Measurements from ENCODE around the gene CTCFL.

The CTCFL gene

GRCh38 chr20:57564180-57564802 is 39.4 kb upstream of the CTCFL start:
- H3K9me3 ChIP-seq (ENCODE audit: low read length) = no peaks in the 10 kb centered on the region
- no peak overlapping the region for H3K4me3 ChIP-seq (ENCODE audit: low read length)
- peaks cover 23% of the 10 kb centered on the region for H3K27me3 ChIP-seq (ENCODE audit: insufficient read depth, low read length)
- H3K36me3 ChIP-seq (ENCODE audit: insufficient read depth, low read length) = no peaks in the 10 kb centered on the region
- no peaks in the 10 kb centered on the region for H3K4me1 ChIP-seq (ENCODE audit: insufficient read depth, low read length)
- H2AFZ ChIP-seq (ENCODE audit: low read depth, low read length) = no peak overlapping the region

DNA sequence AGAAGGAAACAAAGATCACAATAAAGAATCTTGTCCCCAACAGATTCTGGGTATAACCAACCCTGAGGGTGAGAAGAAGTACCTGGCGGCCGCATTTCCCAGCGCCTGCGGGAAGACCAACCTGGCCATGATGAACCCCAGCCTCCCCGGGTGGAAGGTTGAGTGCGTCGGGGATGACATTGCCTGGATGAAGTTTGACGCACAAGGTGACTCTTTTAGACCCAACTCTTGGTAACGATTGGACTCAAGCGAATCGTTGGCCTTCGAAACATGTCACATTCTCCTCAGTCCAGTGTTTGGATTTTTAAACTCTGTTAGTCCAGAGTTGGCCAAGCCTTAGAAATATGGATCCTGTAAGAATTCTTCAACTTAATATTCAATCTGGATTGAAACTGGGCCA is 38.6 kb upstream of the CTCFL start:
- H2AFZ ChIP-seq (ENCODE audit: low read depth, low read length) = no peak overlapping the region
- H3K27me3 ChIP-seq (ENCODE audit: insufficient read depth, low read length) = peaks cover 24% of the 10 kb centered on the region
- no peak overlapping the region for H3K4me3 ChIP-seq (ENCODE audit: low read length)
- H3K4me1 ChIP-seq (ENCODE audit: insufficient read depth, low read length) = no peaks in the 10 kb centered on the region
- H3K36me3 ChIP-seq (ENCODE audit: insufficient read depth, low read length) = no peaks in the 10 kb centered on the region
- no peaks in the 10 kb centered on the region for H3K9me3 ChIP-seq (ENCODE audit: low read length)

DNA sequence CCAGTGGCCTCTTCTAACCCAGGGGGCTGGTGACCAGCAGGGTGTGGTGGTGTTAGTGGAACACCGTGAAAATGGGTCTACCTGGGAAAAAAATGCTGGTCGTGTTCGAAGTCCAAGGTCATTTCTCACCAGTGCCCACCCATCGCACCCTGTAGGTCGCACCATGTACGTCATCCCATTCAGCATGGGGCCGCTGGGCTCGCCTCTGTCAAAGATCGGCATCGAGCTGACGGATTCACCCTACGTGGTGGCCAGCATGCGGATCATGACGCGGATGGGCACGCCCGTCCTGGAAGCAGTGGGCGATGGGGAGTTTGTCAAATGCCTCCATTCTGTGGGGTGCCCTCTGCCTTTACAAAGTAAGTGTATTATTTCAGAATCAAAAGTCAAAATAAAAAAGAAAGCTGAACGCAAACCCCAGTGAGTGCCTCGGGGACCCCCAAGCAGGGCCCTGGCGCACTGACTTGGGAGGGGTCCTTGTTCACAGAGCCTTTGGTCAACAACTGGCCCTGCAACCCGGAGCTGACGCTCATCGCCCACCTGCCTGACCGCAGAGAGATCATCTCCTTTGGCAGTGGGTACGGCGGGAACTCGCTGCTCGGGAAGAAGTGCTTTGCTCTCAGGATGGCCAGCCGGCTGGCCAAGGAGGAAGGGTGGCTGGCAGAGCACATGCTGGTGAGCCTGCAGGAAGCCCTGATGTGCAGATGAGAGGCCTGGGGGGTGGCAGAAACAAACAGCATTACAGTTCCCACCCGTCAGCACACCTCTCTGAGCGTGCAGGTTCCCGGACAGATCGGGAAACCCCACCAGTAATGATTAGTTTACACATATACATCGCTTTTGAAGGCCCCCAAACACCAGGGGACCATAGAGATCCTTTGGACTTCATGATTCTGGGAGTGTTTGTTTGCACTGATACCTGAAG is 37.9 kb upstream of the CTCFL start:
- Histone ChIP-seq H3K9me3 (ENCODE audit: low read length) (no peaks in the 10 kb centered on the region), H3K27me3 (ENCODE audit: insufficient read depth, low read length) (peaks cover 24% of the 10 kb centered on the region), H2AFZ (ENCODE audit: low read depth, low read length) (no peak overlapping the region), H3K36me3 (ENCODE audit: insufficient read depth, low read length) (no peaks in the 10 kb centered on the region), H3K4me3 (ENCODE audit: low read length) (no peak overlapping the region), H3K4me1 (ENCODE audit: insufficient read depth, low read length) (no peaks in the 10 kb centered on the region)

GRCh38 chr20:57561356-57562279 is 36.7 kb upstream of the CTCFL start:
- Histone ChIP-seq H3K4me1 (ENCODE audit: insufficient read depth, low read length) (no peaks in the 10 kb centered on the region), H2AFZ (ENCODE audit: low read depth, low read length) (no peak overlapping the region), H3K9me3 (ENCODE audit: low read length) (no peaks in the 10 kb centered on the region), H3K4me3 (ENCODE audit: low read length) (no peak overlapping the region), H3K36me3 (ENCODE audit: insufficient read depth, low read length) (no peaks in the 10 kb centered on the region), H3K27me3 (ENCODE audit: insufficient read depth, low read length) (peaks cover 24% of the 10 kb centered on the region)

DNA sequence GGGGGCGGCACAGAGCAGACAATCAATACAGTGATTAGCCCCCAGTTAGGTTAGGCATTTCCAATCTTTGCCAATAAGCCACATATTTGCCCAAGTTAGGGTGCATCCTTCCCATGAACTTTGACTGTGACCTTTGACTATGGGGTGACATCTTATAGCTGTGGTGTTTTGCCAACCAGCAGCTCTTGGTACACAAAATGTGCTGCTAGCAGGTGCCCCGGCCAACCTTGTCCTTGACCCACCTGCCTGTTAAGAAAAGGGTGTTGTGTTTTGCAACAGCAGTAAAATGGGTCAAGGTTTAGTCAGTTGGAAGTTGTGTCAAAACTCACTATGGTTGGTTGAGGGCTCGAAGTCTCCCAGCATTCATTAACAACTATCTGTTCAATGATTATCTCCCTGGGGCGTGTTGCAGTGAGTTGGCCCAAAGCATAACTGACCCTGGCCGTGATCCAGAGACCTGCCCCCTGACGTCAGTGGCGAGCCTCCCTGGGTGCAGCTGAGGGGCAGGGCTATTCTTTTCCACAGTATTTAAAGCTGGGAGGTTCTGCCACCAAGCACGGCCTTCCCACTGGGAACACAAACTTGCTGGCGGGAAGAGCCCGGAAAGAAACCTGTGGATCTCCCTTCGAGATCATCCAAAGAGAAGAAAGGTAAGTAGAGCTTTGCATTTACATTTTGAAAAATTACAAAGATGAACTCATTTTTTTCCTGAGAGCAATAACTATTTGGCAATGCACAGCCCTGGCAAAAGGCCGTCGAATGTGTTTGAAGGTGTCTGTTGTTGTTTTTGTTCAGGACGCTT is 35.8 kb upstream of the CTCFL start, which contains the start of gene PCK1:
PCK1 (plus strand) TSS at position 557 of the 802 bp plus-strand sequence. CDS start 302 bp downstream, outside the sequence.
- Histone ChIP-seq H2AFZ (ENCODE audit: low read depth, low read length) (no peak within 1 kb of the TSS), H3K4me1 (ENCODE audit: insufficient read depth, low read length) (no peaks in the 10 kb centered on the region), H3K27me3 (ENCODE audit: insufficient read depth, low read length) (peaks cover 28% of the 10 kb centered on the region), H3K9me3 (ENCODE audit: low read length) (no peaks in the 10 kb centered on the region), H3K36me3 (ENCODE audit: insufficient read depth, low read length) (no peaks in the 10 kb centered on the region), H3K4me3 (ENCODE audit: low read length) (no peak within 1 kb of the TSS)

DNA sequence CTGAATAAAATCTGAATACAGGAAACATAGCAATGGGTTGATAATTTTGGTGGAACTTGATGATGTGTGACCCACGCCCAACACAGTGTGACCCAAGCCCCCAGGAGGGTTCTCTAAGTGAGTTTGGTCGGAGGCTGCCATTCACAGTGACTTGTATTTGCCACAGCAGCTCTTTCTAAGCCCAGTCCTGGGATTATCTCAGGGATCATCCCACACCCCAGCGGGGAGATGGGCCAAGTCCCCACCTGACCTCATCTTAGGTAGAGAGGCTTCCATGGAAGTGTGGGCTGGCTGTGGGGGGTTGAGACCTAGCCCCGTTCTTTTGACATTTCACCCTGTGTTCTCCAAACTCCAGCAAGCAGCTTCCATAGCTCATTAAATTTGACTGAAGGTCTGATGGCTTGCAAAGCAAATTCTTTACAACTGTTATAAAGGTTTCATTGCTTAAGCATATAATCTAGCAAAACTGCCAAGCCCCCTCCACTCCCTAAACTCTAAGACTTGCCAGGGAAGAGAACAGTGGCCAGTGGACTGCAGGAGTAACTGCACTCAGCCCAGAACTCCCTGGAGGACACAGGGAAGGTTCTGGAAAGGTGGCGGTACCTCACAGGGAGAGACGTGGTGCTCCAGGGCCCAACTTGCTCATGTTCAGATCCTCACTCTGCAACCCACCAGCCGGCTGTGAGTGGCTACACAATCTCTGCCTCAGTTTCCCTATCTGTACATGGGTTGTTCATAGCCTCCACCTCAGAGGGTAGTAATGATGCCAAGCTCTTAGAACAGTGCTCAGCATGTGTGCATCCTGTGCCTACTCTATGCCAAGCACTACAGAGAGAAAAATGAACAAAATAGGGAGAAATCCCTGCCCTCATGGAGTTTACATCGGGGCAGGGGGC is 35.0 kb upstream of the CTCFL start:
- Histone ChIP-seq H3K27me3 (ENCODE audit: insufficient read depth, low read length) (peaks cover 24% of the 10 kb centered on the region), H3K36me3 (ENCODE audit: insufficient read depth, low read length) (no peaks in the 10 kb centered on the region), H3K4me1 (ENCODE audit: insufficient read depth, low read length) (no peaks in the 10 kb centered on the region), H3K9me3 (ENCODE audit: low read length) (no peaks in the 10 kb centered on the region), H2AFZ (ENCODE audit: low read depth, low read length) (no peak overlapping the region), H3K4me3 (ENCODE audit: low read length) (no peak overlapping the region)

DNA sequence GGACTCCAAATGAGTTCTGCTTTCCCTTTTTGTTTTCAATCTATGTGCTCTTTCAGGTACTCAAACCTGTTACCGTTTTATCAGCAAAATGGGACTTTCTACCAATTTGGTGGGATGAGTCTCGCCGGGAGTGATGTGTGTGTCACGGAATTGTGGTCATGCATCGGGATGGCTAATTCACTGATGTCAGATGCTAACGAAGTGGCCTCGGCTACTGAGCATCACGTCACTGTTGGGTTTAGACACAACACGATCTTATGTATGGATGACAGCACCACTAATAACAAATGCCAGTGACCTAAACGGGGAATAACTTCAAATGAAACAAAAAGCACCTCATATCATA is 34.3 kb upstream of the CTCFL start:
- Histone ChIP-seq H2AFZ (ENCODE audit: low read depth, low read length) (no peak overlapping the region), H3K9me3 (ENCODE audit: low read length) (no peaks in the 10 kb centered on the region), H3K27me3 (ENCODE audit: insufficient read depth, low read length) (peaks cover 27% of the 10 kb centered on the region), H3K4me1 (ENCODE audit: insufficient read depth, low read length) (no peaks in the 10 kb centered on the region), H3K4me3 (ENCODE audit: low read length) (no peak overlapping the region), H3K36me3 (ENCODE audit: insufficient read depth, low read length) (no peaks in the 10 kb centered on the region)

- Histone ChIP-seq H3K9me3 (ENCODE audit: low read length) (no peaks in the 10 kb centered on the region), H3K36me3 (ENCODE audit: insufficient read depth, low read length) (no peaks in the 10 kb centered on the region), H3K27me3 (ENCODE audit: insufficient read depth, low read length) (peaks cover 30% of the 10 kb centered on the region), H3K4me1 (ENCODE audit: insufficient read depth, low read length) (no peaks in the 10 kb centered on the region), H2AFZ (ENCODE audit: low read depth, low read length) (no peak overlapping the region), H3K4me3 (ENCODE audit: low read length) (no peak overlapping the region)
Measured at GRCh38 chr20:57558614-57559288, 33.8 kb upstream of the CTCFL start.

GRCh38 chr20:57557926-57558613 is 33.1 kb upstream of the CTCFL start:
- no peaks in the 10 kb centered on the region for H3K4me1 ChIP-seq (ENCODE audit: insufficient read depth, low read length)
- H3K4me3 ChIP-seq (ENCODE audit: low read length) = no peak overlapping the region
- no peaks in the 10 kb centered on the region for H3K9me3 ChIP-seq (ENCODE audit: low read length)
- H2AFZ ChIP-seq (ENCODE audit: low read depth, low read length) = no peak overlapping the region
- H3K36me3 ChIP-seq (ENCODE audit: insufficient read depth, low read length) = no peaks in the 10 kb centered on the region
- peaks cover 35% of the 10 kb centered on the region for H3K27me3 ChIP-seq (ENCODE audit: insufficient read depth, low read length)

GRCh38 chr20:57556980-57557274 is 32.0 kb upstream of the CTCFL start:
- no peak overlapping the region for H2AFZ ChIP-seq (ENCODE audit: low read depth, low read length)
- peaks cover 38% of the 10 kb centered on the region for H3K27me3 ChIP-seq (ENCODE audit: insufficient read depth, low read length)
- no peaks in the 10 kb centered on the region for H3K4me1 ChIP-seq (ENCODE audit: insufficient read depth, low read length)
- no peaks in the 10 kb centered on the region for H3K9me3 ChIP-seq (ENCODE audit: low read length)
- no peak overlapping the region for H3K4me3 ChIP-seq (ENCODE audit: low read length)
- H3K36me3 ChIP-seq (ENCODE audit: insufficient read depth, low read length) = no peaks in the 10 kb centered on the region

Measured in neuron (in vitro differentiated cells).